HepG2 (cell line): ENCODE data around the gene ZNF175. TPM values are rescaled to one million over a fixed set of nuclear protein-coding genes. Genes with fewer than 3 reads are reported as not detected.

Experiments
- ATAC-seq: fragments of 200-7000 bp; cut with Tn5 transposase; 3 replicates; pipeline ENCODE4 v1.9.1; 2020; ENCODE audit warnings: mild to moderate bottlenecking, moderate library complexity
- BruUV-seq: library from RNA; stranded (reverse); fragments of 400-500 nt; replicated peaks from 2 replicates; lab custom pipeline; 2021; lab: Mats Ljungman, UMichigan
- CTCF ChIA-PET: fragments of 300-600 bp; formaldehyde crosslinking; extraction: SDS; loops from one replicate; lab custom pipeline; 2021; ENCODE audit warnings: low total read pairs, inconsistent platforms, low intra/inter-chr PET ratio; lab: Yijun Ruan, JAX
- POLR2A ChIA-PET: fragments of 350-600 bp; sonication (Branson Sonifier 250); formaldehyde crosslinking; loops from one replicate; lab custom pipeline; 2020; ENCODE audit warnings: antibody characterized with exemption, inconsistent platforms; lab: Yijun Ruan, JAX
- DNase-seq: peaks from one replicate; pipeline ENCODE4 v3.0.0-alpha.2; 2015; ENCODE audit warnings: low spot score
- FAIRE-seq: peaks from 3 replicates; lab custom pipeline; 2011; peaks lifted over from hg19 to GRCh38; lab: Jason Lieb, UNC
- H2AFZ ChIP-seq: one replicate; pipeline ENCODE4 v1.6.1; 2011; ENCODE audit warnings: low read length, inconsistent platforms
- H3K27ac ChIP-seq: fragments of 300-600 bp; 3 replicates; pipeline ENCODE4 v1.8.0; 2011; ENCODE audit warnings: mixed run types, mild to moderate bottlenecking, mixed read lengths, low read length, inconsistent platforms; ENCODE audit not compliant: insufficient read depth; ENCODE audit errors: extremely low read length
- H3K27me3 ChIP-seq, 2 experiments: fragments of 200-600 bp in 1 of 2; 2 replicates in 1 of 2; 3 replicates in 1 of 2; pipeline versions ENCODE4 v1.6.0 to v1.8.0; 2011; ENCODE audit warnings: low read length in 2 of 2, mild to moderate bottlenecking in 2 of 2, moderate library complexity in 2 of 2, inconsistent platforms in 1 of 2; ENCODE audit not compliant: insufficient read depth in 2 of 2, control insufficient read depth in 1 of 2
- H3K36me3 ChIP-seq, 2 experiments: fragments of 200-600 bp in 1 of 2; replicated peaks in 1 of 2; 2 replicates in 1 of 2; 3 replicates in 1 of 2; pipeline versions ENCODE4 v1.5.1 to v1.8.0; 2011; ENCODE audit warnings: low read length in 2 of 2, inconsistent platforms in 1 of 2; ENCODE audit not compliant: insufficient read depth in 2 of 2, control insufficient read depth in 1 of 2
- H3K4me1 ChIP-seq: 2 replicates; pipeline ENCODE4 v1.5.1; 2012; ENCODE audit warnings: low read length, inconsistent platforms; ENCODE audit not compliant: insufficient read depth
- H3K4me2 ChIP-seq: 2 replicates; pipeline ENCODE4 v1.6.0; 2011; ENCODE audit warnings: low read depth, low read length, inconsistent platforms
- H3K4me3 ChIP-seq, 3 experiments: fragments of 200-600 bp in 1 of 3; sonication (generic), shearing (Covaris generic) in 1 of 3; replicated peaks in 1 of 3; 2 replicates each; pipeline ENCODE4 v1.5.1; 2011 to 2016; ENCODE audit warnings: low read length in 3 of 3, inconsistent platforms in 2 of 3, low read depth in 2 of 3, mild to moderate bottlenecking in 2 of 3, control low read depth in 1 of 3, mixed read lengths in 1 of 3; ENCODE audit not compliant: insufficient read depth in 1 of 3
- H3K79me2 ChIP-seq: one replicate; pipeline ENCODE4 v1.6.1; 2011; ENCODE audit warnings: low read length, inconsistent platforms; ENCODE audit not compliant: insufficient read depth
- H3K9ac ChIP-seq: 2 replicates; pipeline ENCODE4 v1.6.0; 2011; ENCODE audit warnings: mild to moderate bottlenecking, low read depth, low read length, inconsistent platforms; ENCODE audit not compliant: insufficient read depth
- H3K9me3 ChIP-seq: 2 replicates; pipeline ENCODE4 v1.5.1; 2012; ENCODE audit warnings: mild to moderate bottlenecking, low read length
- H4K20me1 ChIP-seq: 2 replicates; pipeline ENCODE4 v1.6.0; 2011; ENCODE audit warnings: inconsistent platforms, mild to moderate bottlenecking, low read length, moderate library complexity; ENCODE audit not compliant: insufficient read depth
- ATF7 ChIP-seq, 2 experiments: fragments of 450-650 bp in 1 of 2; sonication (generic) in 1 of 2; formaldehyde crosslinking in 1 of 2; IDR thresholded peaks; 2 replicates each; pipeline versions ENCODE4 v1.4.0 to v1.6.1; 2016 to 2020; ENCODE audit warnings: antibody characterized with exemption in 1 of 2, mild to moderate bottlenecking in 1 of 2, missing genetic modification reagents in 1 of 2
- CREB1 ChIP-seq, 2 experiments: fragments of 450-650 bp in 1 of 2; IDR thresholded peaks; 2 replicates each; pipeline ENCODE4 v1.6.1; 2016 to 2017; ENCODE audit warnings: control low read depth in 1 of 2, mild to moderate bottlenecking in 1 of 2, missing compliant biosample characterization in 1 of 2, missing genetic modification characterization in 1 of 2
- FIP1L1 ChIP-seq: fragments of 200-400 bp; formaldehyde crosslinking; IDR thresholded peaks from 2 replicates; pipeline ENCODE4 v1.6.1; 2018; ENCODE audit warnings: low read depth, mild to moderate bottlenecking, low read length, moderate library complexity, borderline replicate concordance; ENCODE audit not compliant: insufficient read depth
- NPAS2 ChIP-seq: sonication (generic); formaldehyde crosslinking; IDR thresholded peaks from 2 replicates; pipeline ENCODE4 v1.8.0; 2022; ENCODE audit warnings: mild to moderate bottlenecking, missing genetic modification reagents, borderline replicate concordance
- SAP130 ChIP-seq: IDR thresholded peaks from 2 replicates; pipeline ENCODE4 v1.6.1; 2016; ENCODE audit warnings: low read depth
- ZFYVE20 ChIP-seq: sonication (generic); formaldehyde crosslinking; IDR thresholded peaks from 2 replicates; pipeline ENCODE4 v1.8.0; 2023; ENCODE audit warnings: low read depth, mild to moderate bottlenecking, moderate library complexity, missing genetic modification reagents, borderline replicate concordance
- ZNF546 ChIP-seq: sonication (generic); formaldehyde crosslinking; conservative IDR thresholded peaks from 2 replicates; pipeline ENCODE4 v1.8.1; 2023; ENCODE audit warnings: mild to moderate bottlenecking, missing genetic modification reagents
- WGBS: methylation state at CpG from one replicate; pipeline ENCODE4 v1.1.6; 2017; ENCODE audit warnings: low lambda C conversion rate; 5-methylcytosine and 5-hydroxymethylcytosine counted together
- in situ Hi-C: cut with HindIII; loops from 2 replicates; pipeline ENCODE4 v1.10.0; 2017; ENCODE audit warnings: low pct_unique_long_range_greater_than_20kb; ENCODE audit not compliant: extremely low pct_ligation_motif_present
- intact Hi-C: fragments of 100-400 bp; cut with micrococcal nuclease; formaldehyde crosslinking; loops from one replicate; pipeline ENCODE4 v1.10.0; 2022; ENCODE audit not compliant: unreplicated experiment
- polyA plus RNA-seq, 8 experiments: library from polyadenylated mRNA; depleted of rRNA in 3 of 8; stranded (reverse) in 7 of 8; unstranded in 1 of 8; fragments of >200 nt; fragmentation: Illumina TruSeq in 4 of 8; extraction: Trizol in 4 of 8; gene quantifications; 2 replicates each; pipeline versions ENCODE4 v1.2.1 to v1.2.3, GENCODE V29; 2011 to 2016; ENCODE audit warnings: low read depth in 4 of 8, missing spikeins in 1 of 8, mixed read lengths in 1 of 8; ENCODE audit not compliant: insufficient read depth in 1 of 8
- total RNA-seq, 5 experiments: library from RNA; depleted of rRNA; stranded (reverse); fragments of >200 nt; fragmentation: Illumina TruSeq; extraction: Trizol; gene quantifications; 2 replicates each; pipeline ENCODE4 v1.2.3, GENCODE V29; 2016; ENCODE audit warnings: low read depth in 1 of 5

ZNF175 gene
- total and polyA plus RNA-seq, 2 of the 13 experiments (the other 11 are each of a cell fraction or from before 2014, with no cell fraction given): 1.2 to 1.5 TPM

GRCh38 chr19:51593138-51593890 is 22.2 kb downstream of the ZNF175 start:
- ATAC-seq: no peak
- ChIA-PET POLR2A (no interaction called here), CTCF (no interaction called here)
- H3K9ac ChIP-seq: peak overlapping the region; percentile 30; the same call in 1 of the 2 replicates
- no peak for DNase-seq
- peak overlapping the region; percentile 38 to 68 (median 56); a peak in 5 of 6 replicates for H3K4me3 ChIP-seq
- H3K79me2 ChIP-seq: no peaks in the 10 kb centered on the region
- H3K27ac ChIP-seq: no peak overlapping the region
- 17% methylated on average over 6 of the region's 10 CpGs for WGBS
- H3K4me2 ChIP-seq: peak overlapping the region; percentile 68
- no peaks in the 10 kb centered on the region; a peak in 1 of 5 replicates for H3K27me3 ChIP-seq
- no peaks in the 10 kb centered on the region for H3K9me3 ChIP-seq
- intact Hi-C loops: no loop called here
- H2AFZ ChIP-seq: no peak overlapping the region
- BruUV-seq: no TSS peak
- H3K36me3 ChIP-seq: no peaks in the 10 kb centered on the region
- in situ Hi-C loops: no loop called here
- H4K20me1 ChIP-seq: no peaks in the 10 kb centered on the region
- FAIRE-seq: no peak
- TF ChIP-seq CREB1 (IDR thresholded peaks at IDR 0.05) (0 out of 2 replicates have a peak, but pooled peaks have one; percentile 10), CREB1 (CRISPR knock-in tag; IDR thresholded peaks at IDR 0.05) (no peak), ATF7 (IDR thresholded peaks at IDR 0.05) (peak; percentile 33; the same call in 1 of the 2 replicates), ATF7 (CRISPR knock-in tag; IDR thresholded peaks at IDR 0.05) (no peak), NPAS2 (CRISPR knock-in tag) (no peak), SAP130 (CRISPR knock-in tag) (no peak), FIP1L1 (no peak), ZFYVE20 (no peak), ZNF546 (CRISPR knock-in tag) (no peak)
- peaks cover 6% of the 10 kb centered on the region; the same call in 1 of the 2 replicates for H3K4me1 ChIP-seq
